ENCODE results near the gene CSNK2A2.

Gene CSNK2A2

GRCh38 chr16:58217311-58217925 lies 19.5 kb upstream of the CSNK2A2 start:
- H2AFZ ChIP-seq (ENCODE audit: low read depth, low read length): no peak overlapping the region
- H3K4me3 ChIP-seq (ENCODE audit: insufficient read depth in 1 of 2, low read depth in 1 of 2, low read length in 2 of 2): no peak overlapping the region
- no peak overlapping the region for H4K8ac ChIP-seq (ENCODE audit: low read length)
- H2AK5ac ChIP-seq (ENCODE audit: low read length, severe bottlenecking): no peak overlapping the region
- no peaks in the 10 kb centered on the region for H3K36me3 ChIP-seq (ENCODE audit: control insufficient read depth in 1 of 2, insufficient read depth in 2 of 2, low read depth in 1 of 2, low read length in 2 of 2)
- peaks cover 10% of the 10 kb centered on the region for H3K9me3 ChIP-seq (ENCODE audit: control insufficient read depth, low read length)
- DNase-seq: no peak
- H3K23ac ChIP-seq (ENCODE audit: low read length in 2 of 2): no peak overlapping the region
- H2BK15ac ChIP-seq (ENCODE audit: low read depth, poor library complexity, severe bottlenecking): no peak overlapping the region
- H3K4ac ChIP-seq (ENCODE audit: low read depth in 1 of 2, low read length in 2 of 2): no peak overlapping the region
- H3K9ac ChIP-seq (ENCODE audit: low read length): no peak overlapping the region
- H3K79me1 ChIP-seq (replicated peaks; ENCODE audit: low read length, poor library complexity, severe bottlenecking): no peaks in the 10 kb centered on the region
- H2BK12ac ChIP-seq (ENCODE audit: low read length in 2 of 2): no peak overlapping the region
- no peak overlapping the region for H2BK5ac ChIP-seq (ENCODE audit: low read depth, low read length, poor library complexity, severe bottlenecking)
- no peak overlapping the region for H3K18ac ChIP-seq (ENCODE audit: low read depth in 1 of 2, low read length in 2 of 2)
- WGBS: 21% methylated on average over 2 of the region's 2 CpGs
- peaks cover 31 to 39% of the 10 kb centered on the region in 2 experiments for H3K27me3 ChIP-seq (ENCODE audit: control insufficient read depth in 1 of 2, insufficient read depth in 1 of 2, low read length in 2 of 2)
- no peak overlapping the region for H3K4me2 ChIP-seq (ENCODE audit: low read length, poor library complexity, severe bottlenecking)
- H3K27ac ChIP-seq (ENCODE audit: low read length, poor library complexity, severe bottlenecking): no peak overlapping the region
- no peak overlapping the region for H3K14ac ChIP-seq (ENCODE audit: low read length in 2 of 2)
- peaks cover 1% of the 10 kb centered on the region for H3K4me1 ChIP-seq (ENCODE audit: control insufficient read depth, insufficient read depth, low read depth, low read length)
- no peak overlapping the region for H4K91ac ChIP-seq (ENCODE audit: low read length)
- H2BK120ac ChIP-seq (ENCODE audit: low read depth, low read length): no peak overlapping the region

- no peak overlapping the region for H4K8ac ChIP-seq (ENCODE audit: low read length)
- H2BK12ac ChIP-seq (ENCODE audit: low read length in 2 of 2): no peak overlapping the region
- no peak overlapping the region for H2AK5ac ChIP-seq (ENCODE audit: low read length, severe bottlenecking)
- H2AFZ ChIP-seq (ENCODE audit: low read depth, low read length): no peak overlapping the region
- H3K9me3 ChIP-seq (ENCODE audit: control insufficient read depth, low read length): peaks cover 10% of the 10 kb centered on the region
- H3K4me2 ChIP-seq (ENCODE audit: low read length, poor library complexity, severe bottlenecking): no peak overlapping the region
- no peaks in the 10 kb centered on the region for H3K4me1 ChIP-seq (ENCODE audit: control insufficient read depth, insufficient read depth, low read depth, low read length)
- no peak overlapping the region for H2BK5ac ChIP-seq (ENCODE audit: low read depth, low read length, poor library complexity, severe bottlenecking)
- no peak overlapping the region for H2BK15ac ChIP-seq (ENCODE audit: low read depth, poor library complexity, severe bottlenecking)
- no peaks in the 10 kb centered on the region for H3K79me1 ChIP-seq (replicated peaks; ENCODE audit: low read length, poor library complexity, severe bottlenecking)
- no peak overlapping the region for H3K23ac ChIP-seq (ENCODE audit: low read length in 2 of 2)
- no peak overlapping the region for H4K91ac ChIP-seq (ENCODE audit: low read length)
- peaks cover 31 to 42% of the 10 kb centered on the region in 2 experiments for H3K27me3 ChIP-seq (ENCODE audit: control insufficient read depth in 1 of 2, insufficient read depth in 1 of 2, low read length in 2 of 2)
- H2BK120ac ChIP-seq (ENCODE audit: low read depth, low read length): no peak overlapping the region
- no peak overlapping the region for H3K18ac ChIP-seq (ENCODE audit: low read depth in 1 of 2, low read length in 2 of 2)
- DNase-seq: no peak
- H3K4ac ChIP-seq (ENCODE audit: low read depth in 1 of 2, low read length in 2 of 2): no peak overlapping the region
- H3K4me3 ChIP-seq (ENCODE audit: insufficient read depth in 1 of 2, low read depth in 1 of 2, low read length in 2 of 2): no peak overlapping the region
- no peaks in the 10 kb centered on the region for H3K36me3 ChIP-seq (ENCODE audit: control insufficient read depth in 1 of 2, insufficient read depth in 2 of 2, low read depth in 1 of 2, low read length in 2 of 2)
- H3K27ac ChIP-seq (ENCODE audit: low read length, poor library complexity, severe bottlenecking): no peak overlapping the region
- no peak overlapping the region for H3K14ac ChIP-seq (ENCODE audit: low read length in 2 of 2)
- 65% methylated on average over 3 of the region's 3 CpGs for WGBS
- H3K9ac ChIP-seq (ENCODE audit: low read length): no peak overlapping the region
These were observed 15.1 kb upstream of the CSNK2A2 start for GRCh38 chr16:58212824-58213655.

GRCh38 chr16:58211846-58212245 lies 13.9 kb upstream of the CSNK2A2 start:
- Histone ChIP-seq H3K79me1 (replicated peaks; ENCODE audit: low read length, poor library complexity, severe bottlenecking) (no peaks in the 10 kb centered on the region), H3K9me3 (ENCODE audit: control insufficient read depth, low read length) (peaks cover 2% of the 10 kb centered on the region), H2BK12ac (ENCODE audit: low read length in 2 of 2) (no peak overlapping the region), H3K4me3 (ENCODE audit: insufficient read depth in 1 of 2, low read depth in 1 of 2, low read length in 2 of 2) (no peak overlapping the region), H2BK15ac (ENCODE audit: low read depth, poor library complexity, severe bottlenecking) (no peak overlapping the region), H2BK120ac (ENCODE audit: low read depth, low read length) (no peak overlapping the region), H3K27ac (ENCODE audit: low read length, poor library complexity, severe bottlenecking) (no peak overlapping the region), H2BK5ac (ENCODE audit: low read depth, low read length, poor library complexity, severe bottlenecking) (no peak overlapping the region), H4K8ac (ENCODE audit: low read length) (no peak overlapping the region), H3K9ac (ENCODE audit: low read length) (no peak overlapping the region), H4K91ac (ENCODE audit: low read length) (no peak overlapping the region), H3K18ac (ENCODE audit: low read depth in 1 of 2, low read length in 2 of 2) (no peak overlapping the region), H3K14ac (ENCODE audit: low read length in 2 of 2) (no peak overlapping the region), H3K4ac (ENCODE audit: low read depth in 1 of 2, low read length in 2 of 2) (no peak overlapping the region), H3K4me2 (ENCODE audit: low read length, poor library complexity, severe bottlenecking) (no peak overlapping the region), H3K23ac (ENCODE audit: low read length in 2 of 2) (peak overlapping the region in 1 of 2 experiments; percentile 72), H3K4me1 (ENCODE audit: control insufficient read depth, insufficient read depth, low read depth, low read length) (no peaks in the 10 kb centered on the region), H3K27me3 (ENCODE audit: control insufficient read depth in 1 of 2, insufficient read depth in 1 of 2, low read length in 2 of 2) (peaks cover 37 to 44% of the 10 kb centered on the region in 2 experiments), H2AK5ac (ENCODE audit: low read length, severe bottlenecking) (no peak overlapping the region), H3K36me3 (ENCODE audit: control insufficient read depth in 1 of 2, insufficient read depth in 2 of 2, low read depth in 1 of 2, low read length in 2 of 2) (no peaks in the 10 kb centered on the region), H2AFZ (ENCODE audit: low read depth, low read length) (no peak overlapping the region)
- DNase-seq: no peak
- 100% methylated on average over 1 of the region's 3 CpGs for WGBS

- no peaks in the 10 kb centered on the region for H3K4me1 ChIP-seq (ENCODE audit: control insufficient read depth, insufficient read depth, low read depth, low read length)
- no peak overlapping the region for H2BK15ac ChIP-seq (ENCODE audit: low read depth, poor library complexity, severe bottlenecking)
- H3K18ac ChIP-seq (ENCODE audit: low read depth in 1 of 2, low read length in 2 of 2): no peak overlapping the region
- H2AFZ ChIP-seq (ENCODE audit: low read depth, low read length): no peak overlapping the region
- H3K27ac ChIP-seq (ENCODE audit: low read length, poor library complexity, severe bottlenecking): no peak overlapping the region
- H3K79me1 ChIP-seq (replicated peaks; ENCODE audit: low read length, poor library complexity, severe bottlenecking): no peaks in the 10 kb centered on the region
- H4K8ac ChIP-seq (ENCODE audit: low read length): no peak overlapping the region
- no peak overlapping the region for H2AK5ac ChIP-seq (ENCODE audit: low read length, severe bottlenecking)
- H4K91ac ChIP-seq (ENCODE audit: low read length): no peak overlapping the region
- H2BK120ac ChIP-seq (ENCODE audit: low read depth, low read length): no peak overlapping the region
- H3K4me3 ChIP-seq (ENCODE audit: insufficient read depth in 1 of 2, low read depth in 1 of 2, low read length in 2 of 2): no peak overlapping the region
- H2BK12ac ChIP-seq (ENCODE audit: low read length in 2 of 2): no peak overlapping the region
- H3K9ac ChIP-seq (ENCODE audit: low read length): no peak overlapping the region
- H3K14ac ChIP-seq (ENCODE audit: low read length in 2 of 2): no peak overlapping the region
- H3K9me3 ChIP-seq (ENCODE audit: control insufficient read depth, low read length): no peaks in the 10 kb centered on the region
- no peak overlapping the region for H3K23ac ChIP-seq (ENCODE audit: low read length in 2 of 2)
- no peak for DNase-seq
- no peaks in the 10 kb centered on the region for H3K36me3 ChIP-seq (ENCODE audit: control insufficient read depth in 1 of 2, insufficient read depth in 2 of 2, low read depth in 1 of 2, low read length in 2 of 2)
- H3K27me3 ChIP-seq (ENCODE audit: control insufficient read depth in 1 of 2, insufficient read depth in 1 of 2, low read length in 2 of 2): peaks cover 36 to 43% of the 10 kb centered on the region in 2 experiments
- H3K4ac ChIP-seq (ENCODE audit: low read depth in 1 of 2, low read length in 2 of 2): no peak overlapping the region
- H3K4me2 ChIP-seq (ENCODE audit: low read length, poor library complexity, severe bottlenecking): no peak overlapping the region
- no peak overlapping the region for H2BK5ac ChIP-seq (ENCODE audit: low read depth, low read length, poor library complexity, severe bottlenecking)
These were observed 13.3 kb upstream of the CSNK2A2 start for GRCh38 chr16:58211245-58211644.
